ENCODE results near the gene GBA3. TPM values are rescaled to one million over a fixed set of nuclear protein-coding genes. Genes with fewer than 3 reads are reported as not detected.

Gene GBA3
- total RNA-seq, 4 donors from 2014 or later, result not detected

- Histone ChIP-seq H3K36me3 (no peaks in the 10 kb centered on the region), H3K4me3 (no peak overlapping the region), H3K9me3 (no peaks in the 10 kb centered on the region), H3K27me3 (no peaks in the 10 kb centered on the region), H3K4me1 (no peaks in the 10 kb centered on the region), H3K27ac (no peak overlapping the region)
- TF ChIP-seq POLR2A (IDR thresholded peaks at IDR 0.05) (no peak), EP300 (IDR thresholded peaks at IDR 0.05) (no peak), POLR2AphosphoS5 (IDR thresholded peaks at IDR 0.05) (no peak), CTCF (IDR thresholded peaks at IDR 0.05) (no peak)
- WGBS, 2 donors (ENCODE audit: low coverage in 1 of 2), result 84 to 85% methylated on average over 2 of the region's 2 CpGs
- ATAC-seq, result no peak
Measured at GRCh38 chr4:22736912-22737311, 44.2 kb downstream of the GBA3 start.

GRCh38 chr4:22739968-22740367, 47.2 kb downstream of the GBA3 start:
- no peak overlapping the region for H3K4me3 ChIP-seq
- WGBS, 2 donors (ENCODE audit: low coverage in 1 of 2), result 58 to 72% methylated on average over 3 of the region's 3 CpGs
- no peaks in the 10 kb centered on the region for H3K9me3 ChIP-seq
- ATAC-seq, result no peak
- H3K36me3 ChIP-seq, result no peaks in the 10 kb centered on the region
- no peaks in the 10 kb centered on the region for H3K4me1 ChIP-seq
- TF ChIP-seq POLR2AphosphoS5 (IDR thresholded peaks at IDR 0.05) (no peak), CTCF (IDR thresholded peaks at IDR 0.05) (no peak), POLR2A (IDR thresholded peaks at IDR 0.05) (no peak), EP300 (IDR thresholded peaks at IDR 0.05) (no peak)
- H3K27me3 ChIP-seq, result no peaks in the 10 kb centered on the region
- no peak overlapping the region for H3K27ac ChIP-seq

GRCh38 chr4:22741744-22742143, 49.0 kb downstream of the GBA3 start:
- no peak for ATAC-seq
- Histone ChIP-seq H3K4me1 (no peaks in the 10 kb centered on the region), H3K27me3 (no peaks in the 10 kb centered on the region), H3K27ac (no peak overlapping the region), H3K9me3 (no peaks in the 10 kb centered on the region), H3K4me3 (no peak overlapping the region), H3K36me3 (no peaks in the 10 kb centered on the region)
- TF ChIP-seq POLR2AphosphoS5 (IDR thresholded peaks at IDR 0.05) (no peak), EP300 (IDR thresholded peaks at IDR 0.05) (no peak), CTCF (IDR thresholded peaks at IDR 0.05) (no peak), POLR2A (IDR thresholded peaks at IDR 0.05) (no peak)
- 84 to 86% methylated on average over 3 of the region's 3 CpGs for WGBS, 2 donors (ENCODE audit: low coverage in 1 of 2)

- H3K27ac ChIP-seq, result no peak overlapping the region
- H3K36me3 ChIP-seq, result no peaks in the 10 kb centered on the region
- TF ChIP-seq EP300 (IDR thresholded peaks at IDR 0.05), result no peak
- no peak for TF ChIP-seq POLR2AphosphoS5 (IDR thresholded peaks at IDR 0.05)
- no peak for TF ChIP-seq POLR2A (IDR thresholded peaks at IDR 0.05)
- no peak for TF ChIP-seq CTCF (IDR thresholded peaks at IDR 0.05)
- ATAC-seq, result no peak
- H3K9me3 ChIP-seq, result no peaks in the 10 kb centered on the region
- H3K27me3 ChIP-seq, result no peaks in the 10 kb centered on the region
- no peak overlapping the region for H3K4me3 ChIP-seq
- H3K4me1 ChIP-seq, result no peaks in the 10 kb centered on the region
- WGBS, 2 donors (ENCODE audit: low coverage in 1 of 2), result 100% methylated on average over 2 to 3 of the region's 3 CpGs
Measured at GRCh38 chr4:22743290-22743689, 50.6 kb downstream of the GBA3 start.

- Histone ChIP-seq H3K36me3 (no peaks in the 10 kb centered on the region), H3K4me1 (no peaks in the 10 kb centered on the region), H3K4me3 (no peak overlapping the region), H3K27ac (no peak overlapping the region), H3K27me3 (no peaks in the 10 kb centered on the region), H3K9me3 (no peaks in the 10 kb centered on the region)
- no peak for ATAC-seq
- WGBS, 2 donors (ENCODE audit: low coverage in 1 of 2), result 63 to 86% methylated on average over 2 to 8 of the region's 8 CpGs
- TF ChIP-seq POLR2AphosphoS5 (IDR thresholded peaks at IDR 0.05) (no peak), CTCF (IDR thresholded peaks at IDR 0.05) (no peak), POLR2A (IDR thresholded peaks at IDR 0.05) (no peak), EP300 (IDR thresholded peaks at IDR 0.05) (no peak)
Measured at GRCh38 chr4:22744478-22745062, 51.8 kb downstream of the GBA3 start.

Measured in gastroesophageal sphincter (tissue), 4 donors.